ENCODE results near the gene S100A10.
A peak's percentile ranks its signal among the peaks of the same experiment; 100 is the strongest.

S100A10 gene

GRCh38 chr1:151960780-151961513 lies 32.7 kb downstream of the S100A10 start:
- no peak for DNase-seq

GRCh38 chr1:151958959-151959358 lies 34.7 kb downstream of the S100A10 start:
- no peak for DNase-seq

- DNase-seq: no peak
Observed at GRCh38 chr1:151956957-151957497, 36.6 kb downstream of the S100A10 start.

- no peak for DNase-seq
Observed at GRCh38 chr1:151953409-151954094, 40.1 kb downstream of the S100A10 start.

GRCh38 chr1:151952811-151953210 lies 40.8 kb downstream of the S100A10 start:
- no peak for DNase-seq

- no peak for DNase-seq
Observed at GRCh38 chr1:151949371-151950193, 44.1 kb downstream of the S100A10 start.

- DNase-seq: no peak
Observed at GRCh38 chr1:151948506-151948905, 45.2 kb downstream of the S100A10 start.

GRCh38 chr1:151947140-151947539 lies 46.5 kb downstream of the S100A10 start:
- DNase-seq: no peak

GRCh38 chr1:151945725-151946722 lies 47.6 kb downstream of the S100A10 start:
- peak; percentile 98 for DNase-seq

GRCh38 chr1:151944857-151945575 lies 48.6 kb downstream of the S100A10 start:
- DNase-seq: peak; percentile 61

- peak; percentile 61 for DNase-seq
Observed at GRCh38 chr1:151944126-151944856, 49.4 kb downstream of the S100A10 start.

GRCh38 chr1:151943591-151943990 lies 50.1 kb downstream of the S100A10 start:
- no peak for DNase-seq

- no peak for DNase-seq
Observed at GRCh38 chr1:151942882-151943281, 50.8 kb downstream of the S100A10 start.

GRCh38 chr1:151940541-151940940 lies 53.1 kb downstream of the S100A10 start:
- DNase-seq: no peak

- no peak for DNase-seq
Observed at GRCh38 chr1:151939779-151940178, 53.9 kb downstream of the S100A10 start.

GRCh38 chr1:151939141-151939540 lies 54.5 kb downstream of the S100A10 start:
- no peak for DNase-seq

- DNase-seq: peak; percentile 58
Observed at GRCh38 chr1:151936653-151937052, 57.0 kb downstream of the S100A10 start.

- DNase-seq: no peak
Observed at GRCh38 chr1:151935894-151936602, 57.6 kb downstream of the S100A10 start.

GRCh38 chr1:151935154-151935553 lies 58.5 kb downstream of the S100A10 start:
- peak; percentile 37 for DNase-seq

- peak; percentile 76 for DNase-seq
Observed at GRCh38 chr1:151934048-151934493, 59.6 kb downstream of the S100A10 start.

Data from NCI-H69 (cell line).